HUES6 (cell line): ENCODE data around the gene ADAMTSL2.

Source experiments
- H3K27ac ChIP-seq: 2 replicates; pipeline ENCODE4 v1.7.0; 2013; ENCODE audit warnings: low read depth, mild to moderate bottlenecking, low read length, inconsistent platforms
- H3K27me3 ChIP-seq: 2 replicates; pipeline ENCODE4 v1.6.1; 2013; ENCODE audit warnings: low read length; ENCODE audit not compliant: control insufficient read depth, insufficient read depth
- H3K36me3 ChIP-seq: 2 replicates; pipeline ENCODE4 v1.6.1; 2013; ENCODE audit warnings: low read length; ENCODE audit not compliant: control insufficient read depth, insufficient read depth
- H3K4me1 ChIP-seq: 2 replicates; pipeline ENCODE4 v1.6.1; 2013; ENCODE audit warnings: low read length; ENCODE audit not compliant: control insufficient read depth, insufficient read depth
- H3K4me3 ChIP-seq: 2 replicates; pipeline ENCODE4 v1.5.1; 2013; ENCODE audit warnings: low read depth, low read length
- H3K9ac ChIP-seq: one replicate; pipeline ENCODE4 v1.6.1; 2013; ENCODE audit warnings: mild to moderate bottlenecking, low read length
- H3K9me3 ChIP-seq: 2 replicates; pipeline ENCODE4 v1.6.1; 2013; ENCODE audit warnings: low read depth, low read length; ENCODE audit not compliant: control insufficient read depth, insufficient read depth

The ADAMTSL2 gene

GRCh38 chr9:133587051-133587450, 52.5 kb downstream of the ADAMTSL2 start:
- Histone ChIP-seq H3K4me1 (peaks cover 21% of the 10 kb centered on the region), H3K36me3 (no peaks in the 10 kb centered on the region), H3K27me3 (no peaks in the 10 kb centered on the region), H3K9me3 (peaks cover 4% of the 10 kb centered on the region), H3K27ac (no peak overlapping the region), H3K4me3 (no peak overlapping the region), H3K9ac (no peak overlapping the region)

- peaks cover 4% of the 10 kb centered on the region for H3K9me3 ChIP-seq
- peaks cover 21% of the 10 kb centered on the region for H3K4me1 ChIP-seq
- no peaks in the 10 kb centered on the region for H3K27me3 ChIP-seq
- H3K27ac ChIP-seq = no peak overlapping the region
- H3K36me3 ChIP-seq = no peaks in the 10 kb centered on the region
- no peak overlapping the region for H3K9ac ChIP-seq
- no peak overlapping the region for H3K4me3 ChIP-seq
Measured at GRCh38 chr9:133587466-133587865, 53.0 kb downstream of the ADAMTSL2 start.

GRCh38 chr9:133589454-133590227, 55.1 kb downstream of the ADAMTSL2 start:
- H3K9me3 ChIP-seq = peaks cover 4% of the 10 kb centered on the region
- H3K36me3 ChIP-seq = no peaks in the 10 kb centered on the region
- no peak overlapping the region for H3K9ac ChIP-seq
- H3K4me3 ChIP-seq = no peak overlapping the region
- H3K27ac ChIP-seq = no peak overlapping the region
- peaks cover 17% of the 10 kb centered on the region for H3K4me1 ChIP-seq
- H3K27me3 ChIP-seq = no peaks in the 10 kb centered on the region

DNA sequence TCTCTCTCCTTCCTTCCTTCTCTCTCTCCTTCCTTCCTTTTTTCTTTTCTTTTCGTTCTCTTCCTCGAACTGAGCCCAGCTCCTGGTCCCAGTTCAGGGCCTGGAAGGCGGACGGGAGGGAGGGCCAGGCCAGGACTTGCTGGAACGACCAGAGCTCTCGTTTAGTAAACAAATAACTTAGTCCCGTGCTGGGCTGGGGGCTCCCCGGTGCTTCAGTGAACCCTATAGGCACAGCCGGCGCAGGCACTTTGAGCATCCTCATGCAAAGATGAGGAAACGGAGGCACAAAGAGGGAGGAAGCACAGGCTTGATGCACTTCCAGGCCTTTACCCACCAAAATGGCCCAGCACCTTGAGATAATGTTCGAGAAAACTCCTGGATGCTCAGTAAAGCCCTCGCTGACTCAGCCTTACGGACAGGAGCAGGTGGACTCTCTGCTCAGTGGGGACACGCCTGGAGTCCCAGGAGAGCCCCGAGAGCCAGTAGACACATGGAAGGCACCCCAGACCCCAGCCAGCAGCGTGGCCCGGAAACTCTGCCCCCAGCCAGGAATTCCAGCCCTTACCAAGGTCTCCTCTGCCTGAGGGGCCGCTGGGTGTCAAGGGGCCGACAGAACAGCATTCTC, 55.8 kb downstream of the ADAMTSL2 start:
- Histone ChIP-seq H3K9me3 (peaks cover 4% of the 10 kb centered on the region), H3K27me3 (no peaks in the 10 kb centered on the region), H3K4me3 (no peak overlapping the region), H3K4me1 (peaks cover 10% of the 10 kb centered on the region; the same call in 1 of the 2 replicates), H3K27ac (no peak overlapping the region), H3K9ac (no peak overlapping the region), H3K36me3 (no peaks in the 10 kb centered on the region)

DNA sequence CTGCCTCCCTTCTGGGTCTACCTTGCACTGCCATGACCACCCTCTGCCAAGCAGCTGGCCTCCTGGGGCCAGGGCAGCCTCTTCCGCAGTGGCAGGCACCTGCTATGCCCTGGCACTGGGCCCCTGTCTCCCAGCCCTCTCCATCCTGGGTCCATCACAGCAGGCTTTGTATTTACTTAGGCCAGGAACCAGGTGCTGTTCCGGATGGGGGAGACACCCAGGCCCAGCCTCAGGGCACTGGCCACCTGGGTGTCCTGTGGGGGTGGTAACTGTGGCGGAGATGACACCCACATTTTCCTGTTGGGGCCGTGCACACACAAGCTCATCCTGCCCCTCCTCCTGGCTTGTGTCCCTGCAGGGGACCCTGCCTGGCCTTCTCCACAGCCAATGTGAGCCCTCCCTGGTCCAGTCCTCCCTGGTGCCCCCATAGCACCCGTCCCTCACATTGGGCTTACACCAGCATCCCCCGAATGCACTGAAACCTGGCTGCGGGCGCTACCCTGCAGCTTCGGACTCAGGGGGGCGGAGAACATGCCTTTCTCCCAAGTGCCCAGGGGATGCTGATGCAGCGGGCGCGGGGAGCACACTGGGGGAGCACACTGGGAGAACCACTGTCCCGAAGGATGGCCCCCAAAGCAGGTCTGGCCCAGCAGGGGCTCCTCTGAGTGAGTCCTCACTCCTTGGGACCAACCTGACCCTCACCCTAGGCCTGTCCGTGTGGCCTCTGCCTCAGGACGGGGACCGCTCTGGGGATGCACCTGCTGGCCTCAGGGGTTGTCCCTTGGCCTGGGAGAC, 56.8 kb downstream of the ADAMTSL2 start:
- Histone ChIP-seq H3K4me1 (no peaks in the 10 kb centered on the region; the same call in 1 of the 2 replicates), H3K27ac (no peak overlapping the region), H3K9me3 (peaks cover 5% of the 10 kb centered on the region), H3K9ac (no peak overlapping the region), H3K36me3 (no peaks in the 10 kb centered on the region), H3K27me3 (no peaks in the 10 kb centered on the region), H3K4me3 (no peak overlapping the region)

- Histone ChIP-seq H3K9me3 (peaks cover 11% of the 10 kb centered on the region), H3K36me3 (no peaks in the 10 kb centered on the region), H3K27ac (no peak overlapping the region), H3K4me1 (no peaks in the 10 kb centered on the region), H3K9ac (no peak overlapping the region), H3K4me3 (no peak overlapping the region), H3K27me3 (no peaks in the 10 kb centered on the region)
Measured at GRCh38 chr9:133591985-133592384, 57.5 kb downstream of the ADAMTSL2 start.

DNA sequence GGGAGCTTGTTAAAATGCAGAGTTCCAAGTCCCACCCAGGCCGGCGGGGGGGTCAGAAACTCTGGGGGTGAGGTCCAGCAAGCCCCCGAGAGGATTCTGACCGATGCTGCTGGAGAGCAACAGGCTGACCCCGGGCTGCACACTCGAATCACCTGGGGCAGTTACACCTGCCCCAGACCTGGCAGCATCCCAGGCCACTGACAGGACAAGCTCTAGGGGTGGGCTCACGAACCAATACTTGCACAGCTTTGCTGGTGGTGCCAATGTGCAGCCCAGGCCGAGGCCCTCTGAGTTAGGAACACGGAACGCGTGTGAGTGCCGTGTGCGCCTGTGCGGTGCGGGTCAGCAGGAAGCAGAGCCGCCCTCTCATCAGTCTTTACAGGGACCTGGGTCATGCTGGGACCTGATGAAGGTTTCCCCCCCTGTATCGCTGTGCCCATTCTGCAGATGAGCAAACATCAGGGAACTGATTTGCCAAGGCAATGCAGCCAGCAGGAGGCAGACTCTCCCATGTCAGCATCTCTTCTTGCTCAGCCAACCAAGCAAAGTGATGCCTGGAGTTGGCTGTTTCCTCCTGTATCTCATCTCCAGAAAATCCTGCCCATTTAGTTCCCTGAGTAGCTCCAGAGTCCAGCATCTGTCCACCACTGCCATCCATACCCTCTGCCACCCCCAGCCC, 58.4 kb downstream of the ADAMTSL2 start:
- no peak overlapping the region for H3K4me3 ChIP-seq
- no peaks in the 10 kb centered on the region for H3K27me3 ChIP-seq
- no peak overlapping the region for H3K27ac ChIP-seq
- H3K9ac ChIP-seq = no peak overlapping the region
- H3K9me3 ChIP-seq = peaks cover 20% of the 10 kb centered on the region
- no peaks in the 10 kb centered on the region for H3K36me3 ChIP-seq
- H3K4me1 ChIP-seq = no peaks in the 10 kb centered on the region

DNA sequence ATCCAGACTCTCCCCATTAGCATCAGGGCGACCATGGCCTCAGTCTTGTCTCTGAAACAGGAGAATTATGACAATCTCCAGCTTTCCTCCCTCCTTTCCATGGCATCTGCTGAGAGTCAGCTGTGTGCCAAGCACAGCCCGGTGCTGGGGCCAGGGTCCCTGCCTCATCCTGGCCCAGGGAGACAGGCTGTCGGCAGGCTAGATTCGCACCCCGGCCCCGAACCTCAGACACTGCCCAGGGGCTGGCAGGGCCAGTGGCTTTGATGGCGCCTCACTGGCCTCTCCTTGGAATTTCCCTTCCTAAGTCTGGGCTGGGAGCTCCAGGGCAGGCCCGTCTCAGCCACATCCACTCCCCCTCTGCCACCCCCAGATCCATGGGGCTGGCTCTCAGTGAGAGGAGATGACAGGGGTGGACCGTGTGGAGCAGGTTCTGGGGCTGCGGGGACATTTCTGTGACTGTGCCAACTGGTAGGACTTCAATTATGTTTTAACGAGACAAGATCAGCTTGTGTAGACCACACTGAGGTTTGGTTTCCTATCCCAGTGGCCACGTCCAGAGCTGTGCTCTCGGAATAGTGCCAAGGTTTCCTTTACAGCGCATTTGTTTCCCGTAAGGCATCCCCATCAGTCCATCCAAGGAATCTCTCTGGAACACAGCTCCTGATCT, 59.2 kb downstream of the ADAMTSL2 start:
- Histone ChIP-seq H3K4me1 (no peaks in the 10 kb centered on the region), H3K27me3 (no peaks in the 10 kb centered on the region), H3K4me3 (no peak overlapping the region), H3K36me3 (no peaks in the 10 kb centered on the region), H3K9ac (no peak overlapping the region), H3K27ac (no peak overlapping the region), H3K9me3 (peaks cover 19% of the 10 kb centered on the region)

- Histone ChIP-seq H3K27me3 (no peaks in the 10 kb centered on the region), H3K4me3 (no peak overlapping the region), H3K9me3 (peaks cover 20% of the 10 kb centered on the region), H3K9ac (no peak overlapping the region), H3K27ac (no peak overlapping the region), H3K4me1 (no peaks in the 10 kb centered on the region), H3K36me3 (no peaks in the 10 kb centered on the region)
Measured at GRCh38 chr9:133594310-133594709, 59.8 kb downstream of the ADAMTSL2 start.

GRCh38 chr9:133595910-133596309, 61.4 kb downstream of the ADAMTSL2 start:
- Histone ChIP-seq H3K4me1 (no peaks in the 10 kb centered on the region), H3K9me3 (peaks cover 26% of the 10 kb centered on the region), H3K27ac (no peak overlapping the region), H3K4me3 (no peak overlapping the region), H3K9ac (no peak overlapping the region), H3K36me3 (no peaks in the 10 kb centered on the region), H3K27me3 (no peaks in the 10 kb centered on the region)
